ENCODE results near the gene SNX21. TPM values are rescaled to one million over a fixed set of nuclear protein-coding genes. Genes with fewer than 3 reads are reported as not detected.

The SNX21 gene
- total RNA-seq, 1 experiment from 2014 or later, result 3.1 TPM

GRCh38 chr20:45848969-45849582 is 15.5 kb downstream of the SNX21 start:
- Histone ChIP-seq H3K9me3 (ENCODE audit: low read depth, low read length, poor library complexity, severe bottlenecking) (no peaks in the 10 kb centered on the region), H3K36me3 (ENCODE audit: insufficient read depth, low read length, poor library complexity, severe bottlenecking) (peaks cover 7% of the 10 kb centered on the region), H3K4me1 (ENCODE audit: insufficient read depth, low read length, poor library complexity, severe bottlenecking) (no peaks in the 10 kb centered on the region), H3K4me3 (ENCODE audit: low read depth, low read length, poor library complexity, severe bottlenecking) (no peak overlapping the region), H3K27ac (ENCODE audit: low read depth, low read length, poor library complexity, severe bottlenecking) (no peak overlapping the region), H3K27me3 (replicated peaks; ENCODE audit: insufficient read depth, low read depth, low read length, poor library complexity) (no peaks in the 10 kb centered on the region)
- POLR2A ChIA-PET (ENCODE audit: low non-redundant PET), result interaction anchor here (0.6 to 0.7 kb wide), 2 partner anchors 9 to 234 kb away, joined by 3 to 5 read pairs; no protein-coding TSS in a partner anchor
- CTCF ChIA-PET, result no interaction called here
- intact Hi-C loops (cut with micrococcal nuclease; ENCODE audit: unreplicated experiment), result no loop called here
- TF ChIP-seq CTCF (conservative IDR thresholded peaks at IDR 0.05; ENCODE audit: low read depth, low read length), result no peak
- TF ChIP-seq EZH2 (IDR thresholded peaks at IDR 0.05; ENCODE audit: borderline replicate concordance, low read depth, low read length, poor library complexity, severe bottlenecking), result no peak
- DNase-seq (ENCODE audit: low spot score), result no peak
- no TSS peak for BruUV-seq (replicated peaks)

GRCh38 chr20:45850238-45850637 is 16.6 kb downstream of the SNX21 start:
- Histone ChIP-seq H3K27me3 (replicated peaks; ENCODE audit: insufficient read depth, low read depth, low read length, poor library complexity) (no peaks in the 10 kb centered on the region), H3K4me3 (ENCODE audit: low read depth, low read length, poor library complexity, severe bottlenecking) (no peak overlapping the region), H3K36me3 (ENCODE audit: insufficient read depth, low read length, poor library complexity, severe bottlenecking) (peaks cover 6% of the 10 kb centered on the region), H3K4me1 (ENCODE audit: insufficient read depth, low read length, poor library complexity, severe bottlenecking) (no peaks in the 10 kb centered on the region), H3K27ac (ENCODE audit: low read depth, low read length, poor library complexity, severe bottlenecking) (no peak overlapping the region), H3K9me3 (ENCODE audit: low read depth, low read length, poor library complexity, severe bottlenecking) (no peaks in the 10 kb centered on the region)
- no TSS peak for BruUV-seq (replicated peaks)
- no peak for DNase-seq (ENCODE audit: low spot score)
- intact Hi-C loops (cut with micrococcal nuclease; ENCODE audit: unreplicated experiment), result no loop called here
- TF ChIP-seq CTCF (conservative IDR thresholded peaks at IDR 0.05; ENCODE audit: low read depth, low read length) (no peak), EZH2 (IDR thresholded peaks at IDR 0.05; ENCODE audit: borderline replicate concordance, low read depth, low read length, poor library complexity, severe bottlenecking) (no peak)
- CTCF ChIA-PET, result no interaction called here
- POLR2A ChIA-PET (ENCODE audit: low non-redundant PET), result no interaction called here

GRCh38 chr20:45850926-45851325 is 17.3 kb downstream of the SNX21 start:
- POLR2A ChIA-PET (ENCODE audit: low non-redundant PET), result no interaction called here
- TF ChIP-seq CTCF (conservative IDR thresholded peaks at IDR 0.05; ENCODE audit: low read depth, low read length) (no peak), EZH2 (IDR thresholded peaks at IDR 0.05; ENCODE audit: borderline replicate concordance, low read depth, low read length, poor library complexity, severe bottlenecking) (no peak)
- BruUV-seq (replicated peaks), result no TSS peak

More at GRCh38 chr20:45850926-45851325, 17.3 kb downstream of the SNX21 start:
- CTCF ChIA-PET, result no interaction called here
- H3K36me3 ChIP-seq (ENCODE audit: insufficient read depth, low read length, poor library complexity, severe bottlenecking), result peaks cover 6% of the 10 kb centered on the region
- peaks cover under 1% of the 10 kb centered on the region for H3K4me1 ChIP-seq (ENCODE audit: insufficient read depth, low read length, poor library complexity, severe bottlenecking)
- no peak overlapping the region for H3K27ac ChIP-seq (ENCODE audit: low read depth, low read length, poor library complexity, severe bottlenecking)
- H3K27me3 ChIP-seq (replicated peaks; ENCODE audit: insufficient read depth, low read depth, low read length, poor library complexity), result no peaks in the 10 kb centered on the region
- H3K9me3 ChIP-seq (ENCODE audit: low read depth, low read length, poor library complexity, severe bottlenecking), result no peaks in the 10 kb centered on the region
- no peak overlapping the region for H3K4me3 ChIP-seq (ENCODE audit: low read depth, low read length, poor library complexity, severe bottlenecking)
- no peak for DNase-seq (ENCODE audit: low spot score)
- intact Hi-C loops (cut with micrococcal nuclease; ENCODE audit: unreplicated experiment), result no loop called here
